PC-3 (cell line): ENCODE measurements around the gene PLXNB3. TPM values are rescaled to one million over a fixed set of nuclear protein-coding genes. Genes with fewer than 3 reads are reported as not detected.

Experiments
- ATAC-seq: fragments of 200-7000 bp; cut with Tn5 transposase; 2 replicates; pipeline ENCODE4 v1.9.1; 2020; ENCODE audit warnings: mild to moderate bottlenecking, moderate library complexity
- BruUV-seq: library from RNA; stranded (reverse); fragments of 400-500 nt; replicated peaks from 2 replicates; lab custom pipeline; 2021; lab: Mats Ljungman, UMichigan
- CTCF ChIA-PET: fragments of 300-600 bp; sonication (Branson Sonifier 250); formaldehyde crosslinking; loops from one replicate; lab custom pipeline; 2022; ENCODE audit warnings: antibody characterized with exemption; lab: Charles Lee
- POLR2A ChIA-PET: fragments of 300-600 bp; sonication (Branson Sonifier 250); formaldehyde crosslinking; loops from one replicate; lab custom pipeline; 2022; ENCODE audit warnings: antibody characterized with exemption; ENCODE audit not compliant: unreplicated experiment; lab: Charles Lee
- DNase-seq: peaks from one replicate; pipeline ENCODE4 v3.0.0-alpha.2; 2015
- H2AFZ ChIP-seq: fragments of 300-600 bp; sonication (generic); 2 replicates; pipeline ENCODE4 v1.6.0; 2016; ENCODE audit warnings: antibody characterized with exemption, low read length
- H3F3A ChIP-seq: fragments of 300-600 bp; sonication (generic); one replicate; pipeline ENCODE4 v1.6.0; 2017; ENCODE audit warnings: antibody characterized with exemption, low read length, control low read depth, mild to moderate bottlenecking; ENCODE audit not compliant: unreplicated experiment
- H3K27ac ChIP-seq: fragments of 300-600 bp; sonication (generic); 2 replicates; pipeline ENCODE4 v1.5.1; 2016; ENCODE audit warnings: mild to moderate bottlenecking, low read length
- H3K27me3 ChIP-seq: fragments of 300-600 bp; sonication (generic); 2 replicates; pipeline ENCODE4 v1.6.1; 2016; ENCODE audit warnings: low read length, mixed read lengths
- H3K36me3 ChIP-seq: fragments of 300-600 bp; sonication (generic); 2 replicates; pipeline ENCODE4 v1.6.1; 2016; ENCODE audit warnings: low read depth, mixed run types, low read length, mixed read lengths
- H3K4me1 ChIP-seq: fragments of 300-600 bp; sonication (generic); 2 replicates; pipeline ENCODE4 v1.5.1; 2016; ENCODE audit warnings: low read length; ENCODE audit not compliant: insufficient read depth
- H3K4me2 ChIP-seq: fragments of 300-600 bp; sonication (generic); 2 replicates; pipeline ENCODE4 v1.6.0; 2016; ENCODE audit warnings: low read length
- H3K4me3 ChIP-seq: fragments of 300-600 bp; sonication (generic); 2 replicates; pipeline ENCODE4 v1.5.1; 2016; ENCODE audit warnings: mild to moderate bottlenecking, low read length, mixed read lengths
- H3K79me2 ChIP-seq: fragments of 300-600 bp; sonication (generic); 2 replicates; pipeline ENCODE4 v1.6.1; 2017; ENCODE audit warnings: low read length, mixed read lengths
- H3K9ac ChIP-seq: fragments of 300-600 bp; sonication (generic); 2 replicates; pipeline ENCODE4 v1.6.0; 2016; ENCODE audit warnings: mild to moderate bottlenecking, low read length
- H3K9me2 ChIP-seq: fragments of 300-600 bp; sonication (generic); replicated peaks from 2 replicates; pipeline ENCODE4 v1.6.1; 2016; ENCODE audit warnings: mixed run types, low read length, mixed read lengths
- H3K9me3 ChIP-seq: fragments of 300-600 bp; sonication (generic); 2 replicates; pipeline ENCODE4 v1.6.1; 2016; ENCODE audit warnings: low read length, mixed read lengths
- H4K20me1 ChIP-seq: fragments of 300-600 bp; sonication (generic); 2 replicates; pipeline ENCODE4 v1.6.1; 2016; ENCODE audit warnings: low read length, mixed read lengths
- CTCF ChIP-seq: fragments of 300-600 bp; sonication (generic); conservative IDR thresholded peaks from 2 replicates; pipeline ENCODE4 v1.5.1; 2017; ENCODE audit warnings: antibody characterized with exemption, low read depth, mild to moderate bottlenecking, low read length
- EZH2 ChIP-seq: fragments of 300-600 bp; sonication (generic); IDR thresholded peaks from one replicate; pipeline ENCODE4 v1.6.1; 2017; ENCODE audit warnings: antibody characterized with exemption, mild to moderate bottlenecking, low read length; ENCODE audit not compliant: unreplicated experiment
- EZH2phosphoT487 ChIP-seq: fragments of 300-600 bp; sonication (generic); IDR thresholded peaks from 2 replicates; pipeline ENCODE4 v1.6.1; 2018; ENCODE audit warnings: mild to moderate bottlenecking, antibody characterized with exemption, low read length, borderline replicate concordance
- intact Hi-C: fragments of 100-400 bp; cut with micrococcal nuclease; formaldehyde crosslinking; loops from 2 replicates; pipeline ENCODE4 v1.9.0; 2023
- total RNA-seq: library from RNA; depleted of rRNA; stranded (reverse); fragments of >200 nt; gene quantifications from 2 replicates; pipeline ENCODE4 v1.2.3, GENCODE V29; 2014

PLXNB3 gene
- total RNA-seq, 1 experiment from 2014 or later: 27.3 TPM

GRCh38 chrX:153736871-153737441 is 27.1 kb upstream of the PLXNB3 start:
- POLR2A ChIA-PET: no interaction called here
- H2AFZ ChIP-seq: no peak overlapping the region
- intact Hi-C loops: no loop called here

GRCh38 chrX:153738056-153738605 is 25.9 kb upstream of the PLXNB3 start:
- H3K79me2 ChIP-seq: peaks cover 4% of the 10 kb centered on the region; the same call in 1 of the 2 replicates
- DNase-seq (no peak), ATAC-seq (no peak)
- H3K9me2 ChIP-seq: no peaks in the 10 kb centered on the region
- intact Hi-C loops: no loop called here
- H3K9ac ChIP-seq: no peak overlapping the region
- H3K4me3 ChIP-seq: no peak overlapping the region
- H2AFZ ChIP-seq: no peak overlapping the region
- no peak overlapping the region for H3K27ac ChIP-seq
- TF ChIP-seq EZH2 (no peak), EZH2phosphoT487 (no peak), CTCF (no peak)
- BruUV-seq: no TSS peak
- H3K9me3 ChIP-seq: no peaks in the 10 kb centered on the region
- H3K4me2 ChIP-seq: no peak overlapping the region
- POLR2A ChIA-PET: no interaction called here
- no peaks in the 10 kb centered on the region for H3F3A ChIP-seq
- CTCF ChIA-PET: no interaction called here
- no peaks in the 10 kb centered on the region for H3K4me1 ChIP-seq
- H4K20me1 ChIP-seq: no peaks in the 10 kb centered on the region
- H3K27me3 ChIP-seq: no peaks in the 10 kb centered on the region
- peaks cover 6% of the 10 kb centered on the region; the same call in 1 of the 2 replicates for H3K36me3 ChIP-seq

More at GRCh38 chrX:153736871-153737441, 27.1 kb upstream of the PLXNB3 start:
- Histone ChIP-seq H4K20me1 (no peaks in the 10 kb centered on the region), H3K4me3 (no peak overlapping the region), H3K4me2 (no peak overlapping the region), H3K36me3 (peaks cover 6% of the 10 kb centered on the region; the same call in 1 of the 2 replicates), H3K9ac (no peak overlapping the region), H3K9me2 (no peaks in the 10 kb centered on the region), H3K27ac (no peak overlapping the region), H3F3A (peaks cover 2% of the 10 kb centered on the region), H3K79me2 (peaks cover 6% of the 10 kb centered on the region; the same call in 1 of the 2 replicates), H3K9me3 (no peaks in the 10 kb centered on the region), H3K27me3 (no peaks in the 10 kb centered on the region), H3K4me1 (peaks cover 9% of the 10 kb centered on the region)
- no peak for ATAC-seq
- TF ChIP-seq EZH2phosphoT487 (no peak), EZH2 (no peak), CTCF (no peak)
- no peak for DNase-seq
- CTCF ChIA-PET: no interaction called here
- BruUV-seq: no TSS peak

- no peak overlapping the region for H3K9ac ChIP-seq
- H3F3A ChIP-seq: no peaks in the 10 kb centered on the region
- H3K4me1 ChIP-seq: no peaks in the 10 kb centered on the region
- ChIA-PET CTCF (no interaction called here), POLR2A (no interaction called here)
- no peaks in the 10 kb centered on the region for H3K27me3 ChIP-seq
- TF ChIP-seq CTCF (no peak), EZH2 (no peak), EZH2phosphoT487 (no peak)
- no peak overlapping the region for H3K4me2 ChIP-seq
- DNase-seq (no peak), ATAC-seq (no peak)
- no TSS peak for BruUV-seq
- H4K20me1 ChIP-seq: no peaks in the 10 kb centered on the region
- H2AFZ ChIP-seq: no peak overlapping the region
- H3K79me2 ChIP-seq: no peaks in the 10 kb centered on the region
- no peak overlapping the region for H3K27ac ChIP-seq
- intact Hi-C loops: no loop called here
- no peak overlapping the region for H3K4me3 ChIP-seq
- no peaks in the 10 kb centered on the region for H3K9me3 ChIP-seq
- H3K9me2 ChIP-seq: no peaks in the 10 kb centered on the region
- peaks cover 5% of the 10 kb centered on the region; the same call in 1 of the 2 replicates for H3K36me3 ChIP-seq
Measured at GRCh38 chrX:153739754-153740486, 24.1 kb upstream of the PLXNB3 start.
